Transverse colon (tissue), 4 donors: ENCODE measurements around the gene MAMDC2. TPM values are rescaled to one million over a fixed set of nuclear protein-coding genes. Genes with fewer than 3 reads are reported as not detected.

Experiments
- DNase-seq: peaks from one replicate; pipeline ENCODE4 v3.0.0-alpha.2; 2019
- H3K27ac ChIP-seq, 4 donors: fragments of 200-600 bp; sonication (generic); 2 replicates each; pipeline ENCODE4 v1.5.1; 2016 to 2018; ENCODE audit warnings: inconsistent platforms in 4 of 4
- H3K27me3 ChIP-seq: fragments of 200-600 bp; sonication (generic); 2 replicates; pipeline ENCODE4 v1.5.1; 2017; ENCODE audit warnings: inconsistent platforms
- H3K36me3 ChIP-seq, 4 donors: fragments of 200-600 bp; sonication (generic); 2 replicates each; pipeline ENCODE4 v1.5.1; 2017 to 2019; ENCODE audit warnings: inconsistent platforms in 4 of 4
- H3K4me1 ChIP-seq, 4 donors: fragments of 200-600 bp; sonication (generic); 2 replicates each; pipeline ENCODE4 v1.5.1; 2017 to 2020; ENCODE audit warnings: inconsistent platforms in 4 of 4
- H3K4me3 ChIP-seq, 4 donors: fragments of 200-600 bp; sonication (generic); 1 replicate in 1 of 4; 2 replicates in 3 of 4; pipeline versions ENCODE4 v1.5.1 to v1.6.1; 2017 to 2019; ENCODE audit warnings: inconsistent platforms in 4 of 4
- H3K9me3 ChIP-seq, 2 donors: fragments of 200-600 bp; sonication (generic); 2 replicates each; pipeline ENCODE4 v1.5.1; 2017 to 2019; ENCODE audit warnings: inconsistent platforms in 2 of 2
- CTCF ChIP-seq, 5 experiments: fragments of 200-600 bp in 3 of 5; fragments of 450-650 bp in 2 of 5; sonication (generic) in 3 of 5; IDR thresholded peaks; 1 replicate in 2 of 5; 2 replicates in 3 of 5; pipeline ENCODE4 v1.5.1; 2016 to 2017; ENCODE audit warnings: antibody characterized with exemption in 5 of 5, inconsistent platforms in 3 of 5, mild to moderate bottlenecking in 2 of 5, moderate library complexity in 1 of 5
- EP300 ChIP-seq: sonication (generic); formaldehyde crosslinking; IDR thresholded peaks from one replicate; pipeline ENCODE4 v1.6.1; 2017; ENCODE audit warnings: antibody characterized with exemption, low read depth
- POLR2A ChIP-seq: fragments of 450-650 bp; IDR thresholded peaks from one replicate; pipeline ENCODE4 v1.6.1; 2016; ENCODE audit warnings: antibody characterized with exemption, mild to moderate bottlenecking, moderate library complexity
- POLR2AphosphoS5 ChIP-seq, 3 donors: sonication (generic); formaldehyde crosslinking; IDR thresholded peaks; one replicate each; pipeline ENCODE4 v1.6.1; 2016; ENCODE audit warnings: antibody characterized with exemption in 3 of 3
- WGBS, 2 donors: methylation state at CpG; one replicate each; pipeline ENCODE4 v1.1.5; 2018; ENCODE audit warnings: low coverage in 1 of 2; 5-methylcytosine and 5-hydroxymethylcytosine counted together
- in situ Hi-C, 4 donors: fragments of 200-750 bp; cut with MboI; loops; one replicate each; pipeline versions ENCODE4 v1.15.0 to v1.15.1; 2017; ENCODE audit warnings: low sequenced_read_pairs in 3 of 4, low pct_ligation_motif_present in 1 of 4, low pct_unique_long_range_greater_than_20kb in 1 of 4
- intact Hi-C: fragments of 100-400 bp; cut with DNase I; formaldehyde crosslinking; loops from one replicate; pipeline ENCODE4 v1.15.1; 2023; ENCODE audit warnings: low total_unique reads
- total RNA-seq, 4 donors: library from RNA; depleted of rRNA; stranded (reverse); fragments of >200 nt; gene quantifications; one replicate each; pipeline ENCODE4 v1.1.0, GENCODE V29; 2016

The MAMDC2 gene
- total RNA-seq, 4 donors from 2014 or later: 7.4 to 40.5 (median 28.9) TPM

GRCh38 chr9:70049672-70050271 is 6.1 kb downstream of the MAMDC2 start:
- peaks cover 2% of the 10 kb centered on the region for H3K27me3 ChIP-seq
- TF ChIP-seq CTCF (IDR thresholded peaks at IDR 0.05): no peak
- no peak for TF ChIP-seq EP300
- TF ChIP-seq POLR2A: peak; percentile 27
- TF ChIP-seq POLR2AphosphoS5 (IDR thresholded peaks at IDR 0.05): peak; percentile 11 to 65 (median 65)
- 58 to 83% methylated on average over 3 to 6 of the region's 6 CpGs for WGBS, 2 donors
- DNase-seq: peak; percentile 71
- no peak overlapping the region for H3K4me3 ChIP-seq
- no peaks in the 10 kb centered on the region for H3K9me3 ChIP-seq
- intact Hi-C loops (loop anchor here (10.0 kb wide), 1 partner anchor 365 kb away; the partner anchor contains the start of gene KLF9), in situ Hi-C loops (no loop called here)
- H3K4me1 ChIP-seq: peaks cover 12 to 77% (median 26%) of the 10 kb centered on the region in 4 donors
- H3K36me3 ChIP-seq: no peaks in the 10 kb centered on the region
- H3K27ac ChIP-seq: peak overlapping the region; percentile 68 to 92 (median 88)

DNA sequence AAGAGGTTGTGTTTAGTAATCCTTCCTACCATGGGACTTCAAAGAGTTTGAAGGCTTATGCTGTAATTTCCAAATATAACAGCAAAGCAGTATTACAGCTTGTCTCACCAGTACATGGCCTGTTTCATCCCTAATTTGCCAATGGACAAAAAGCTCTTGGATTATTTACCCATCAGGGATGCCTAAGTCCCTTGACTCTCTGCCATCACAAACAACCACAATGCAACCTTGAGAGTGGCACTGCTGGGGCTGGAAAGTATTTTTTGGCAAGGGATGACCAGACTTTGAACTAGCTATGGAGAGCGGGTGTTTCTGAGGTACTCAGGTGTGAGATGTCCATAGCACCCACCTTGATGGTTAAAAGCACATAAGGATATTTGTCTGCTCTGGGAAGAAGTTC is 9.1 kb downstream of the MAMDC2 start:
- WGBS, 2 donors: 83 to 92% methylated on average over 1 of the region's 1 CpG
- no peaks in the 10 kb centered on the region for H3K36me3 ChIP-seq
- H3K27ac ChIP-seq: peak overlapping the region; percentile 30 to 92 (median 88)
- no peak for TF ChIP-seq POLR2A
- TF ChIP-seq POLR2AphosphoS5 (IDR thresholded peaks at IDR 0.05): no peak
- TF ChIP-seq CTCF (IDR thresholded peaks at IDR 0.05): no peak
- no peak for TF ChIP-seq EP300
- H3K9me3 ChIP-seq: no peaks in the 10 kb centered on the region
- no peak for DNase-seq
- no peak overlapping the region for H3K4me3 ChIP-seq
- peaks cover 15 to 71% (median 34%) of the 10 kb centered on the region in 4 donors for H3K4me1 ChIP-seq
- intact Hi-C loops (no loop called here), in situ Hi-C loops (no loop called here)
- no peaks in the 10 kb centered on the region for H3K27me3 ChIP-seq

- H3K4me3 ChIP-seq: no peak overlapping the region
- in situ Hi-C loops (no loop called here), intact Hi-C loops (no loop called here)
- WGBS, 2 donors: 14 to 31% methylated on average over 2 of the region's 2 CpGs
- peaks cover 8 to 65% (median 31%) of the 10 kb centered on the region in 4 donors for H3K4me1 ChIP-seq
- H3K9me3 ChIP-seq: no peaks in the 10 kb centered on the region
- peak overlapping the region; percentile 55 to 92 (median 88) for H3K27ac ChIP-seq
- TF ChIP-seq POLR2AphosphoS5 (IDR thresholded peaks at IDR 0.05) (no peak), POLR2A (no peak), EP300 (no peak), CTCF (IDR thresholded peaks at IDR 0.05) (no peak)
- no peak for DNase-seq
- no peaks in the 10 kb centered on the region for H3K27me3 ChIP-seq
- H3K36me3 ChIP-seq: no peaks in the 10 kb centered on the region
These were observed 10.2 kb downstream of the MAMDC2 start for GRCh38 chr9:70053864-70054263.

DNA sequence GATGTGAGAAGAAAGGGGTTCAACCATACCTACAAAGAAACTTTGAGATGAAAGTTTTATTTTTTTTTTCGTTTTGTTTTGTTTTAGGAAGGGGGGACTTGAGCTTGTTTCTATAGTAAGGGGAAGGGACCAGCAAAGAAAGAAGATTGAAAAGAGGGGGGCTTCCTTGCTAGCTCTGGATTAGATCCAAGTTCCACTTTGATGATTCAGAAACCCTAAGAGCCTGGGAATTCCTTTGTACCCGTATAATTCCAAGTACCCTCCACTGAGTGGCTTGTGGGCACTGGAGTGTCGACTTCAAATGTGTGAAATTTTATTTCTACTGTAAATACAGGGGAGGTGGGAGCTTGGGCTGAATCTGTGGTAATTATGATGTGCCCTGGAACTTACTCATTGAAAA is 10.9 kb downstream of the MAMDC2 start:
- Histone ChIP-seq H3K4me3 (no peak overlapping the region), H3K9me3 (no peaks in the 10 kb centered on the region), H3K36me3 (no peaks in the 10 kb centered on the region), H3K27me3 (no peaks in the 10 kb centered on the region), H3K27ac (peak overlapping the region; percentile 55 to 92 (median 88)), H3K4me1 (peaks cover 12 to 65% (median 31%) of the 10 kb centered on the region in 4 donors)
- WGBS, 2 donors: 49 to 61% methylated on average over 3 of the region's 3 CpGs
- intact Hi-C loops: no loop called here
- in situ Hi-C loops: no loop called here
- TF ChIP-seq POLR2AphosphoS5 (IDR thresholded peaks at IDR 0.05) (no peak), EP300 (no peak)
- DNase-seq: no peak
